HUES6 (cell line): ENCODE measurements around the gene FOXL1.

Experiments used
- H3K27ac ChIP-seq: 2 replicates; pipeline ENCODE4 v1.7.0; 2013; ENCODE audit warnings: low read depth, mild to moderate bottlenecking, low read length, inconsistent platforms
- H3K27me3 ChIP-seq: 2 replicates; pipeline ENCODE4 v1.6.1; 2013; ENCODE audit warnings: low read length; ENCODE audit not compliant: control insufficient read depth, insufficient read depth
- H3K36me3 ChIP-seq: 2 replicates; pipeline ENCODE4 v1.6.1; 2013; ENCODE audit warnings: low read length; ENCODE audit not compliant: control insufficient read depth, insufficient read depth
- H3K4me1 ChIP-seq: 2 replicates; pipeline ENCODE4 v1.6.1; 2013; ENCODE audit warnings: low read length; ENCODE audit not compliant: control insufficient read depth, insufficient read depth
- H3K4me3 ChIP-seq: 2 replicates; pipeline ENCODE4 v1.5.1; 2013; ENCODE audit warnings: low read depth, low read length
- H3K9ac ChIP-seq: one replicate; pipeline ENCODE4 v1.6.1; 2013; ENCODE audit warnings: mild to moderate bottlenecking, low read length
- H3K9me3 ChIP-seq: 2 replicates; pipeline ENCODE4 v1.6.1; 2013; ENCODE audit warnings: low read depth, low read length; ENCODE audit not compliant: control insufficient read depth, insufficient read depth

FOXL1 gene

DNA sequence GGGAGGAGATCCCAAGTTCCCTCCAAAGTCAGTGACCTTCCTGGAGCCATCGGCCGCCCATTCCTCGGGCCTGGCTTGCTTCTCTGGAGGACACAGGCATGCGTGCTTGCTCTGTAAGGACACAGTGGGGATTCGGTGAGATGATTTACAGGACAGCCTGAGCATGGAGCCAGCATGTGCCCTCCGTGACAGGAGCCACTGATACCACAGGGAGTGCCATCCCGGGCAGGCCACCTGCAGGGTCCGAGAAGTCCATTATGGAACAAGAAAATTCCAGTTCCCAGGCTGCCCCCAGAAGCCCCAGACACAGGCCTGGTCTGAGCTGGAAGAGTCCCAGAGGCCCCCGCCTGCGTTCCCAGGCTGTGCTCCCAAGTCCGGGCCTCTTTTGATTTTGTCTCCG lies 47.9 kb downstream of the FOXL1 start:
- H3K27ac ChIP-seq = no peak overlapping the region
- no peaks in the 10 kb centered on the region for H3K27me3 ChIP-seq
- no peak overlapping the region for H3K9ac ChIP-seq
- no peaks in the 10 kb centered on the region for H3K36me3 ChIP-seq
- no peak overlapping the region for H3K4me3 ChIP-seq
- H3K9me3 ChIP-seq = no peaks in the 10 kb centered on the region
- no peaks in the 10 kb centered on the region for H3K4me1 ChIP-seq

DNA sequence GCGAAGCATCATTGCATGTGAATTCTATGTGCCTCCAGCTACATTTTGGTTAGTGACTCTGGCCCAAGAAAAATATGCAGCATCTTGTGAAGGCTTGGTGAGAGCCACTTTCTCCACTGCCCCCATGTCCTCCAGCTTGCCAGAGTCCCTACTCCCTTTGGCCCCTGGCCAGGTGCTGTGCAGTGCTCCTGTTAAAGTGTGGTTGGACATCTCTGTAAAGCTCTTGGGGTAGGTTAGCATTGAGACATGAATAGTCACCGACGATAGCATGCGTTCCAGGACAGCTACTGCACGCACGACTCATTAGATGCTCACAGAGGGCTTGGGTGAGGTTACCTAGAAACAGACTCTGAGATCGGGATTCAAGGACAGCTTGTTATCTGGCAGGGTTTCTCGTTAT lies 48.6 kb downstream of the FOXL1 start:
- Histone ChIP-seq H3K9me3 (no peaks in the 10 kb centered on the region), H3K4me3 (no peak overlapping the region), H3K27ac (no peak overlapping the region), H3K27me3 (no peaks in the 10 kb centered on the region), H3K36me3 (no peaks in the 10 kb centered on the region), H3K4me1 (no peaks in the 10 kb centered on the region), H3K9ac (no peak overlapping the region)

DNA sequence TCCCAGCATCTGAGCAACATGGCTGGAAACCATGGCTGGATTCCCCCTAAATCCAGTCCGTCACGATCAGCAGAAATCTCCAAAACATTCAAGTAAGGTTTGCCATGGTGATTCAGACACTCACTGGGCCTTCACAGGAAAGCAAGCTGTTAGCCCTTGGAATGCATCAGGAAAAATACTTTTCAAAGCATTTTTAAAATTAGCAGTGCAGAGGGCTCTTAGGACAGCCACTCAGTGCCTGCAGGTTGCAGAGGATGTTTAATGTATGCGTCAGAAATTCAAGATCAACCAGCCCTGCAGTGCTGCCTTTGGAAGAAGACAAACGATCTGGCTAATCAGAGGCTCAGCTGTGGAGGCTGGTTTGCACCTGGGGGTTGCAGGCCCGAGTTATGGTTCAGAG lies 50.3 kb downstream of the FOXL1 start:
- H3K4me1 ChIP-seq = no peaks in the 10 kb centered on the region

DNA sequence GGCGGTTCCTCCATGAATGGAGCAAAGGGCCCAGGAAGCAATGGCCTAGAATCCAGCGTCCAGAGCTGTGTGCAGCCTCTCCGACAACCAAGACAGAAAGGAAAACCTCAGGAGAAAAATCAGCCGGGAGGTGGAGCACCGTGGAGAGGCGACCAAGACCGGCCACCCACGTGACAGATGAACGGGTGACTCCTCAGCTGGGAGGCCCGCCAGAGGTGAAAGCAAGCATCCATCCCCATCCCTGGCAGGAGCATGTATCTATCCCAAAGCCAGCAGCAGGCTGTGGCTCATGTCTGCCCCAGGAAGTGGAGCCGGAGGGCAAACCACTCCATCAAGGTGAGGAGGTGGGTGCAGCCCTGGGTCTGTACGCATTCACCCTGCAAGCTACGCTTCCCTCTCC lies 52.1 kb downstream of the FOXL1 start:
- Histone ChIP-seq H3K27me3 (no peaks in the 10 kb centered on the region), H3K36me3 (no peaks in the 10 kb centered on the region), H3K27ac (no peak overlapping the region), H3K4me1 (no peaks in the 10 kb centered on the region), H3K9ac (no peak overlapping the region), H3K4me3 (no peak overlapping the region), H3K9me3 (no peaks in the 10 kb centered on the region)

More for the DNA sequence above, 50.3 kb downstream of the FOXL1 start:
- Histone ChIP-seq H3K9me3 (no peaks in the 10 kb centered on the region), H3K27me3 (no peaks in the 10 kb centered on the region), H3K4me3 (no peak overlapping the region), H3K27ac (no peak overlapping the region), H3K9ac (no peak overlapping the region), H3K36me3 (no peaks in the 10 kb centered on the region)

DNA sequence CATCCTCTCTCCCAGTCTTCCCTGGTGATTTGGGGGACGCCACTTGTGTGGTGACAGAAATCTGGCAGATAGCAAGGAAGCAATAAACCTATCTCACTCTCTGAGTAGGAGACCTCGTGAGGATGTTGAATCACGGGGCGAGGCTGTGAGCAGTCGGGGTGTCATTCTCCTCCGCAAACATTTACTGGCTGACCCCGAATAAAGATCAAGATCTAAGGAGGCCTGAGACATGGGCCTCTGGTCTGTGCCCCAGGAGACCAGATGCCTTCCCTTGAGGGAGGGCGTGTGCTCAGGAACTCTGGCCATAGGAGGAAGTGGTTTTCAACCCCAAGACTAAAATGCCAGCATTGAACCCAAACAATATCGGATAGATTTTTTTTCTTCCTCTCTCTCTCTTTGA lies 53.1 kb downstream of the FOXL1 start:
- Histone ChIP-seq H3K4me1 (no peaks in the 10 kb centered on the region), H3K27me3 (no peaks in the 10 kb centered on the region), H3K27ac (no peak overlapping the region), H3K4me3 (no peak overlapping the region), H3K9me3 (no peaks in the 10 kb centered on the region), H3K36me3 (no peaks in the 10 kb centered on the region), H3K9ac (no peak overlapping the region)
